B cell (primary cell): ENCODE results near the gene NDUFB7. TPM values are rescaled to one million over a fixed set of nuclear protein-coding genes. Genes with fewer than 3 reads are reported as not detected.
A peak's percentile ranks its signal among the peaks of the same experiment; 100 is the strongest.
"Not testable (repeated sequence)": the region's sequence is repeated elsewhere in the genome, so short reads cannot be mapped to it uniquely, and the experiment has no call there.

Experiments used
- ATAC-seq: fragments of 200-7000 bp; cut with Tn5 transposase; one replicate; pipeline ENCODE4 v1.10.0; 2021; ENCODE audit warnings: low read depth, mild to moderate bottlenecking, moderate number of reproducible peaks, moderate library complexity
- CTCF ChIA-PET: fragments of 350-600 bp; sonication (Branson Sonifier 250); formaldehyde crosslinking; loops from one replicate; lab custom pipeline; 2021; ENCODE audit warnings: antibody characterized with exemption, inconsistent platforms; lab: Charles Lee
- POLR2A ChIA-PET: fragments of 350-600 bp; sonication (Branson Sonifier 250); formaldehyde crosslinking; loops from one replicate; lab custom pipeline; 2021; ENCODE audit warnings: antibody characterized with exemption; lab: Charles Lee
- DNase-seq: peaks from one replicate; pipeline ENCODE4 v3.0.0; 2013
- H2AFZ ChIP-seq: 2 replicates; pipeline ENCODE4 v1.6.1; 2012; ENCODE audit warnings: mild to moderate bottlenecking, low read depth, low read length; ENCODE audit not compliant: insufficient read depth, poor library complexity, severe bottlenecking
- H3K27ac ChIP-seq, 2 donors: 1 replicate in 1 of 2; 2 replicates in 1 of 2; pipeline ENCODE4 v1.5.1; 2012 to 2013; ENCODE audit warnings: low read length in 2 of 2, mild to moderate bottlenecking in 2 of 2, moderate library complexity in 1 of 2
- H3K27me3 ChIP-seq, 4 experiments: fragments of 200-600 bp in 1 of 4; sonication (generic) in 1 of 4; replicated peaks in 1 of 4; 1 replicate in 2 of 4; 2 replicates in 2 of 4; pipeline versions ENCODE4 v1.6.1 to v1.7.0; 2013 to 2016; ENCODE audit warnings: low read length in 3 of 4, mild to moderate bottlenecking in 2 of 4, mixed read lengths in 1 of 4, moderate library complexity in 1 of 4; ENCODE audit not compliant: insufficient read depth in 4 of 4, control insufficient read depth in 3 of 4; ENCODE audit errors: control extremely low read depth in 1 of 4
- H3K36me3 ChIP-seq, 2 experiments: replicated peaks in 1 of 2; 1 replicate in 1 of 2; 2 replicates in 1 of 2; pipeline versions ENCODE4 v1.6.1 to v1.7.1; 2013; ENCODE audit warnings: low read length in 1 of 2; ENCODE audit not compliant: insufficient read depth in 2 of 2, control insufficient read depth in 1 of 2; ENCODE audit errors: control extremely low read depth in 1 of 2, extremely low read depth in 1 of 2
- H3K4me1 ChIP-seq, 2 donors: fragments of 200-600 bp in 1 of 2; sonication (generic) in 1 of 2; 1 replicate in 1 of 2; 2 replicates in 1 of 2; pipeline versions ENCODE4 v1.5.1 to v1.6.1; 2013 to 2017; ENCODE audit warnings: low read length in 2 of 2; ENCODE audit not compliant: control insufficient read depth in 2 of 2, insufficient read depth in 2 of 2
- H3K4me2 ChIP-seq: replicated peaks from 2 replicates; pipeline ENCODE3; 2012; ENCODE audit warnings: mild to moderate bottlenecking, low read depth, low read length; ENCODE audit not compliant: poor library complexity, severe bottlenecking
- H3K4me3 ChIP-seq, 5 experiments: fragments of 200-600 bp in 1 of 5; sonication (generic) in 1 of 5; 1 replicate in 3 of 5; 2 replicates in 2 of 5; pipeline versions ENCODE4 v1.5.1 to v1.7.0; 2011 to 2016; ENCODE audit warnings: low read length in 4 of 5, mild to moderate bottlenecking in 4 of 5, low read depth in 2 of 5, control low read depth in 1 of 5, moderate library complexity in 1 of 5; ENCODE audit not compliant: insufficient read depth in 1 of 5; ENCODE audit errors: control extremely low read depth in 1 of 5, extremely low read depth in 1 of 5
- H3K79me2 ChIP-seq: fragments of 200-600 bp; sonication (generic); one replicate; pipeline ENCODE4 v1.6.0; 2016; ENCODE audit warnings: low read length; ENCODE audit not compliant: control insufficient read depth, insufficient read depth
- H3K9ac ChIP-seq: fragments of 200-600 bp; sonication (generic); 2 replicates; pipeline ENCODE4 v1.6.1; 2017; ENCODE audit warnings: mild to moderate bottlenecking, low read length, moderate library complexity
- H3K9me3 ChIP-seq, 3 donors: one replicate each; pipeline versions ENCODE4 v1.6.1 to v1.7.1; 2013; ENCODE audit warnings: low read length in 2 of 3; ENCODE audit not compliant: control insufficient read depth in 2 of 3, insufficient read depth in 1 of 3; ENCODE audit errors: control extremely low read depth in 1 of 3
- H4K20me1 ChIP-seq: 2 replicates; pipeline ENCODE4 v1.6.0; 2012; ENCODE audit warnings: mild to moderate bottlenecking, low read length; ENCODE audit not compliant: insufficient read depth, control insufficient read depth, poor library complexity, severe bottlenecking
- H3K27ac Mint-ChIP-seq: one replicate; pipeline ENCODE4 v1.8.0; 2021; ENCODE audit warnings: mixed read lengths
- H3K27me3 Mint-ChIP-seq: one replicate; pipeline ENCODE4 v1.8.0; 2021; ENCODE audit warnings: mixed read lengths
- H3K4me1 Mint-ChIP-seq: one replicate; pipeline ENCODE4 v1.8.0; 2021; ENCODE audit warnings: mixed read lengths
- H3K4me3 Mint-ChIP-seq: one replicate; pipeline ENCODE4 v1.8.0; 2021; ENCODE audit warnings: mixed read lengths
- H3K9me3 Mint-ChIP-seq: one replicate; pipeline ENCODE4 v1.8.0; 2022; ENCODE audit warnings: mixed read lengths; ENCODE audit not compliant: insufficient read depth
- EZH2 ChIP-seq: IDR thresholded peaks from 2 replicates; pipeline ENCODE4 v1.6.1; 2012; ENCODE audit warnings: borderline replicate concordance, low read depth, mild to moderate bottlenecking, moderate library complexity, low read length; ENCODE audit not compliant: insufficient read depth, poor library complexity, severe bottlenecking
- WGBS: methylation state at CpG from one replicate; pipeline ENCODE4 v1.1.5; 2013; ENCODE audit warnings: missing lambda C conversion rate; ENCODE audit not compliant: insufficient coverage; 5-methylcytosine and 5-hydroxymethylcytosine counted together
- intact Hi-C: fragments of 100-400 bp; cut with micrococcal nuclease; formaldehyde crosslinking; loops from one replicate; pipeline ENCODE4 v1.10.0; 2022
- polyA plus RNA-seq: library from polyadenylated mRNA; depleted of rRNA; stranded (reverse); fragments of >200 nt; gene quantifications from 2 replicates; pipeline ENCODE4 v1.2.3, GENCODE V29; 2012
- total RNA-seq, 2 donors: library from RNA; stranded (reverse); fragments of 120-200 nt in 1 of 2; gene quantifications; 1 replicate in 1 of 2; 2 replicates in 1 of 2; pipeline versions ENCODE4 v1.2.3 to v1.2.4, GENCODE V29; 2013 to 2022

NDUFB7 gene
- total and polyA plus RNA-seq, 2 donors (not counting 1 experiment from before 2014, with no cell fraction given) = 71.5 to 168 TPM

DNA sequence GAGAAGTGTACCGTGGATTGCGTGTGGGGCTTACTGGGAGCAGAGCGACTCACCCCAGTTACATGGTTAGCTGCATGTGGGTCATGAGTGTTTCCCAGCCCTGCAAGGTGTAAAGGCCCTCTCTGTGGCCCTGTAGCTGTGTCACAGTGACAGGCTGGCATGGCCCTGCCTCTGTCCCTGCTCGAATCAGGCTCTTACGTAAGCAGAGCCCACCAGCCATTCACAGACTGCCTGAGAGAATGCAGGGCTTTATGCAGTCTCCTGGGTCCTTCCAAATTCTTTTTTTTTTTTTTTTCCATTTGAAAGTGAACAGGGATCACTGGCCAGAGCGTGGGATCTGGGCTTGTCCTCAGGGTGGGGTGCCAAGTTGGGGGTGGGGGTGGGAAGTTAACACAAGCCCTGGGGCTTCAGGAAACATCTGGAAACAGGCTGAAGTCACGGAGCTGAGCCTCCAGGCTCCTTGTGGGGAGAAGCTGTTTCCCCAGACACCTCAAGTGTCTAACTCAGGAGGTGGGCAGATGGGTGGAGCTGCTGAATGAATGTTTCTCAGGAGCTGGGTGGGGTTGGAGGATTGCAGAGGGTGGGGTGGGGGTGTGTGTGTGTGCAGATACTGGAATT lies 29.0 kb downstream of the NDUFB7 start:
- no peaks in the 10 kb centered on the region for H3K9me3 Mint-ChIP-seq
- POLR2A ChIA-PET = interaction anchor here (0.5 kb wide), 1 partner anchor 272 kb away, joined by 4 read pairs; no protein-coding TSS in a partner anchor
- no peak for TF ChIP-seq EZH2

DNA sequence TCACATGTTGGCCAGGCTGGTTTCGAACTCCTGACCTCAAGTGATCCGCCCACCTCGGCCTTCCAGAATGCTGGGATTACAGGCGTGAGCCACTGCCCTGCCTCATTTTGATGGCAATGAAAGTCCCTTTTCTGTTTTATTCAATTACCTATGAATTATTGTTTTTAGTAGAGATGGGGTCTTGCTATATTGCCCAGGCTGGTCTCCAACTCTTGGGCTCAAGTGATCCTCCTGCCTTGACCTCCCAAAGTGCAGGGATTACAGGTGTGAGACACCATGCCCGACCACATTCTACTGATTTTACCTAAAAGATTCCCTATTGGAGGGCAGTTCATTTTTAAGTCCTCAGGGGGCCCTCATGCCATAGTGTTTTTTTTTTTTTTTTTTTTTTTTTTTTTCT lies 29.9 kb downstream of the NDUFB7 start:
- H3K9me3 ChIP-seq, H3K27me3 Mint-ChIP-seq, ATAC-seq, DNase-seq, H3K27me3 ChIP-seq, H3K4me1 ChIP-seq, H2AFZ ChIP-seq, intact Hi-C loops, H3K27ac Mint-ChIP-seq, H3K4me3 Mint-ChIP-seq, H3K4me2 ChIP-seq, H3K9me3 Mint-ChIP-seq, H3K9ac ChIP-seq, H3K27ac ChIP-seq, POLR2A ChIA-PET, H3K4me3 ChIP-seq, H3K36me3 ChIP-seq: not testable (repeated sequence)
- peaks cover 28% of the 10 kb centered on the region for H3K4me1 Mint-ChIP-seq
- WGBS = 87% methylated on average over 3 of the region's 5 CpGs
- Histone ChIP-seq H4K20me1 (peaks cover 38% of the 10 kb centered on the region), H3K79me2 (peaks cover 82% of the 10 kb centered on the region)
- CTCF ChIA-PET = interaction anchor here (1.2 kb wide), 1 partner anchor 9 kb away, joined by 4 read pairs; no protein-coding TSS in a partner anchor

More for the DNA sequence above, 29.0 kb downstream of the NDUFB7 start:
- no peaks in the 10 kb centered on the region for H3K27me3 Mint-ChIP-seq
- Histone ChIP-seq H4K20me1 (peaks cover 34% of the 10 kb centered on the region), H3K4me1 (peaks cover 0 to 5% of the 10 kb centered on the region in 2 donors), H3K9me3 (no peaks in the 10 kb centered on the region), H3K9ac (no peak overlapping the region), H2AFZ (no peak overlapping the region), H3K36me3 (peaks cover 0 to 6% of the 10 kb centered on the region in 2 experiments), H3K27ac (no peak overlapping the region), H3K4me2 (no peak overlapping the region), H3K27me3 (no peaks in the 10 kb centered on the region), H3K4me3 (no peak overlapping the region), H3K79me2 (peaks cover 75% of the 10 kb centered on the region)
- peak overlapping the region; percentile 20 for H3K27ac Mint-ChIP-seq
- DNase-seq (no peak), ATAC-seq (no peak)
- CTCF ChIA-PET = interaction anchor here (1.2 to 3.7 kb wide), 2 partner anchors 8 to 13 kb away, joined by 4 to 16 read pairs; no protein-coding TSS in a partner anchor
- H3K4me3 Mint-ChIP-seq = no peak overlapping the region
- H3K4me1 Mint-ChIP-seq = peaks cover 24% of the 10 kb centered on the region
- intact Hi-C loops = no loop called here
- 38% methylated on average over 7 of the region's 7 CpGs for WGBS
